Progenitor cell of endocrine pancreas (in vitro differentiated cells): ENCODE results near the gene NLGN1. TPM values are rescaled to one million over a fixed set of nuclear protein-coding genes. Genes with fewer than 3 reads are reported as not detected.

Experiments used
- DNase-seq: peaks from one replicate; pipeline ENCODE4 v3.0.0; 2021; ENCODE audit warnings: low spot score; ENCODE audit not compliant: unreplicated experiment
- H3K27ac Mint-ChIP-seq: 2 replicates; pipeline ENCODE4 v1.8.0; 2021; ENCODE audit warnings: mild to moderate bottlenecking, moderate library complexity, mixed read lengths
- H3K27me3 Mint-ChIP-seq: 2 replicates; pipeline ENCODE4 v1.8.0; 2021; ENCODE audit warnings: mixed read lengths
- H3K36me3 Mint-ChIP-seq: 2 replicates; pipeline ENCODE4 v1.8.0; 2022; ENCODE audit warnings: mixed read lengths; ENCODE audit not compliant: insufficient read depth
- H3K4me1 Mint-ChIP-seq: 2 replicates; pipeline ENCODE4 v1.8.0; 2021; ENCODE audit warnings: low read depth, mixed read lengths
- H3K4me3 Mint-ChIP-seq: 2 replicates; pipeline ENCODE4 v1.8.0; 2021; ENCODE audit warnings: low read depth, mild to moderate bottlenecking, moderate library complexity, mixed read lengths
- H3K9me3 Mint-ChIP-seq: 2 replicates; pipeline ENCODE4 v1.8.0; 2021; ENCODE audit warnings: low read depth, mixed read lengths
- total RNA-seq: library from RNA; stranded (reverse); gene quantifications from 2 replicates; pipeline ENCODE4 v1.2.1, GENCODE V29; 2021
- TF ChIP-seq, protein P1 (sequence below): fragments of 200-600 bp; sonication (generic); IDR thresholded peaks from one replicate; pipeline ENCODE4 v1.5.0; 2021; ENCODE audit warnings: antibody characterized with exemption, mild to moderate bottlenecking; ENCODE audit not compliant: unreplicated experiment

Gene NLGN1
- total RNA-seq, 1 donor from 2014 or later = 5.7 TPM

DNA sequence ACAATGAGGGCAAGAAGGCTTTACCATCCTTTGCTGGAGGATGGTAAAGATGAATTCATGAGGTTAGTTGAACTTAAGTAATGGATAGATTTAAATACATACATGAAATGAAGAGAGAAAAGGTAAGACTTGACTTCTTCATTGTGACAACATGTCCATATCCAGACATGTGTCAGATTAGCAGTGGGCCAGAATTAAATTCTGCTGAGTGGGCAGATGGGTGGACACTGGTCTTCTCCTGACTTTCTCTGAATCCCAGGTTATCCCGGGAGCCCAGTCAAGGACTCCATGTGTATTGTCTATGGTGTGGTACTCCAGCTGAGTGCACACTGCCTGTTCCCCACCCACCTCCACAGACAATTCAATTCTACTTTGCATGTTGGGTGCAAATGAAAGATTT, 603.1 kb downstream of the NLGN1 start:
- H3K9me3 Mint-ChIP-seq = no peaks in the 10 kb centered on the region
- no peak overlapping the region for H3K27ac Mint-ChIP-seq
- H3K36me3 Mint-ChIP-seq = no peaks in the 10 kb centered on the region
- no peak overlapping the region for H3K4me3 Mint-ChIP-seq
- no peaks in the 10 kb centered on the region for H3K4me1 Mint-ChIP-seq
- DNase-seq = no peak
- TF ChIP-seq, protein P1, sequence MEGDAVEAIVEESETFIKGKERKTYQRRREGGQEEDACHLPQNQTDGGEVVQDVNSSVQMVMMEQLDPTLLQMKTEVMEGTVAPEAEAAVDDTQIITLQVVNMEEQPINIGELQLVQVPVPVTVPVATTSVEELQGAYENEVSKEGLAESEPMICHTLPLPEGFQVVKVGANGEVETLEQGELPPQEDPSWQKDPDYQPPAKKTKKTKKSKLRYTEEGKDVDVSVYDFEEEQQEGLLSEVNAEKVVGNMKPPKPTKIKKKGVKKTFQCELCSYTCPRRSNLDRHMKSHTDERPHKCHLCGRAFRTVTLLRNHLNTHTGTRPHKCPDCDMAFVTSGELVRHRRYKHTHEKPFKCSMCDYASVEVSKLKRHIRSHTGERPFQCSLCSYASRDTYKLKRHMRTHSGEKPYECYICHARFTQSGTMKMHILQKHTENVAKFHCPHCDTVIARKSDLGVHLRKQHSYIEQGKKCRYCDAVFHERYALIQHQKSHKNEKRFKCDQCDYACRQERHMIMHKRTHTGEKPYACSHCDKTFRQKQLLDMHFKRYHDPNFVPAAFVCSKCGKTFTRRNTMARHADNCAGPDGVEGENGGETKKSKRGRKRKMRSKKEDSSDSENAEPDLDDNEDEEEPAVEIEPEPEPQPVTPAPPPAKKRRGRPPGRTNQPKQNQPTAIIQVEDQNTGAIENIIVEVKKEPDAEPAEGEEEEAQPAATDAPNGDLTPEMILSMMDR = no peak
- H3K27me3 Mint-ChIP-seq = no peaks in the 10 kb centered on the region

DNA sequence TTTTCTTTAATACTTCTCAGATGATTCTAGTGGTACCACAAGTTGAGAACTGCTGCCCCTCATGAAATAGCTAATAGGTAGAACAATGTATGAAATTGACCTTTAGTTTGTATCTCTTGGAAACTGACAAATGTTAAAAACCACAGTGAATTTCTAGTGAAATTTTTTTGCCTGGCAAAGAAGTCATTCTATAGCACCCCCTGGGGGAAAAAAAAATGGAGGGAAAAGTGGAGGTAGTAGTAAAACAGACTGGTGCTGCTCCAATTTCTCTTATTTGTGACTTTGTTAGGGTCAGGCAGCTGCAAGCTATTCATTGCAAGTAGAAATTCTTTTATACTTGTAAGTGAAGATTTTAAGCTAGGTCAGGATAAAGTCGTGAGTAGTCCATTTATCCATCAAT, 605.0 kb downstream of the NLGN1 start:
- Mint-ChIP-seq H3K27ac (no peak overlapping the region), H3K4me3 (no peak overlapping the region), H3K9me3 (no peaks in the 10 kb centered on the region), H3K36me3 (no peaks in the 10 kb centered on the region), H3K4me1 (no peaks in the 10 kb centered on the region), H3K27me3 (no peaks in the 10 kb centered on the region)
- TF ChIP-seq, protein P1 = peak; percentile 40
- no peak for DNase-seq

DNA sequence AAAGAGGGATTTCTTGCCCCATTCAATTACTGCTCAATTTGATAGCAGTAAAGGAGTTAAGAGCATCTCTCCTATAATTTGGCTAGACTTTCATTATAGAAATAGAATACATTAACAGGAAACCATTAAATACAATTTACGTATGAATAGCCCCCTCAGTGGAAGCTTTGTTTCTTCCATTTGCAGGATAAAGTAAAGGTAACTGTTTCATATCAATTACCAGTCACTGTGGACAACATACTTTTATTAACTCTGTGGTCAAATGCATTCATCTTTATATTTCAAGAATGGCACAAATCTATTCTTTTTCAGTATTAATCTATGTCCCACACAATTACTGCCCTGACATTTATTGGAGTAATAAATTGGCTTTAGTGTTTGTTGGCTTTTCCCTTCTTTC, 613.4 kb downstream of the NLGN1 start:
- Mint-ChIP-seq H3K4me3 (no peak overlapping the region), H3K27me3 (no peaks in the 10 kb centered on the region), H3K27ac (no peak overlapping the region), H3K9me3 (no peaks in the 10 kb centered on the region), H3K4me1 (no peaks in the 10 kb centered on the region), H3K36me3 (no peaks in the 10 kb centered on the region)
- DNase-seq = no peak
- TF ChIP-seq, protein P1 = no peak

DNA sequence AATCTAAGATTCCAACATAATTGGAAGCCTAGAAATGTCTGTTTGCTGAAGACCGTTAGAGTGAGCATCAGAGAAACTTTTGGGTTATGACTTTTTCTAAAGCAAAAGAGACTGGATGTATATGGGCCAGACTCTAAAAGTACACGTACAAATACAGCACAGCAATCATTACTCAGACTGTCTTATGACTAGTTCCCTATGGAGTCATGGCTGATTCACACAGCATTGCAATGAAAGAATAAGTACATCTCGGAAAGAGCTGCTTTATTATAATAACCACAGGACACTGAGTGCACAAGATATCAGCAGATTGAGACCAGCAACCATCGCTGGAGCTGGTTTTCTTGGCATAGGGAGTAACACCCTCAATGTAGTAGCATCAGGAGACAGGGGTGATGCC, 618.6 kb downstream of the NLGN1 start:
- Mint-ChIP-seq H3K36me3 (no peaks in the 10 kb centered on the region), H3K27ac (no peak overlapping the region), H3K4me3 (no peak overlapping the region), H3K9me3 (peaks cover 3% of the 10 kb centered on the region), H3K4me1 (no peaks in the 10 kb centered on the region), H3K27me3 (no peaks in the 10 kb centered on the region)
- no peak for DNase-seq
- TF ChIP-seq, protein P1 = no peak

DNA sequence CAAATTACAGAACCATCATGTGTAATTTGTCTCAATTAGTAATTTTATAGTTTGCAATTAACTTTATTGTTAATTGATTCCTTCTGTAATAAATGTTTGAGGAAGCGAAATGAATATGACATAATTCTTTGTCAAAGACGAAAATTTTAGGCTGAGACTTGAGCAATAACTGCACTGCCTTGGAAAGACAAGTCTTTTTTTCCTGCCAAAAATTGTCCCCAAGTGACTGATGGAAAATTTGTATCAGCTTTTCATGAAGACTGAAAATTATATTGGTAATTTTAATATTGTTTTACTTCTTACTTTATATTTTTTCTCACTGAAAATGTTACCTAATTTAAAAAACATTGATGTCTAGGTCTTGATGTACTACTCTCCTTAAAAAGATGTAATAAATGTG, 622.6 kb downstream of the NLGN1 start:
- no peaks in the 10 kb centered on the region for H3K27me3 Mint-ChIP-seq
- no peak overlapping the region for H3K4me3 Mint-ChIP-seq
- no peaks in the 10 kb centered on the region for H3K36me3 Mint-ChIP-seq
- no peaks in the 10 kb centered on the region for H3K4me1 Mint-ChIP-seq
- no peak overlapping the region for H3K27ac Mint-ChIP-seq
- DNase-seq = no peak
- H3K9me3 Mint-ChIP-seq = peaks cover 3% of the 10 kb centered on the region
- TF ChIP-seq, protein P1 = no peak
